HG03135 (cell line): ENCODE measurements around the gene MRGPRX4.
"Not testable (repeated sequence)": the region's sequence is repeated elsewhere in the genome, so short reads cannot be mapped to it uniquely, and the experiment has no call there.

Experiments
- ATAC-seq: cut with Tn5 transposase; IDR thresholded peaks from one replicate; pipeline ENCODE4 v1.9.1; 2021; ENCODE audit warnings: mild to moderate bottlenecking, moderate library complexity; ENCODE audit not compliant: unreplicated experiment

Gene MRGPRX4

GRCh38 chr11:18172666-18173065 lies at the start of gene MRGPRX4:
MRGPRX4 (plus strand) TSS chr11:18172837; CDS start chr11:18173257, 420 bp downstream.
- no peak for ATAC-seq

DNA sequence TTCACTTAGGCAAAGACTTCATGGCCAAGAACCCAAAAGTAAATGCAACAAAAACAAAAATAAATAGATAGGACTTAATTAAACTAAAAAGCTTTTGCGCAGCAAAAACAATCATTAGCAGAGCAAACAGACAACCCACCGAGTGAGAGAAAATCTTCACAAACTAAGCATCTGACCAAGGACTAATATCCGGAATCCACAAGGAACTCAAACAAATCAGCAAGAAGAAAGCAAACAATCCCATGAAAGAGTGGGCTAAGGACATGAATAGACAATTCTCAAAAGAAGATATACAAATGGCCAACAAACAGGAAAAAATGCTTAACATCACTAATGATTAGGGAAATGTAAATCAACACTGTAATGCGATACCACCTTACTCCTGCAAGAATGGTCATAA lies 41.5 kb upstream of the MRGPRX4 start:
- not testable (repeated sequence) for ATAC-seq

GRCh38 chr11:18132341-18132740 lies 40.3 kb upstream of the MRGPRX4 start, which contains the start of gene MRGPRX3:
MRGPRX3 (plus strand) TSS chr11:18132571; CDS start chr11:18137203, 4,632 bp downstream.
- no peak for ATAC-seq

- ATAC-seq: no peak
These were observed 37.3 kb upstream of the MRGPRX4 start for GRCh38 chr11:18135308-18135707.

DNA sequence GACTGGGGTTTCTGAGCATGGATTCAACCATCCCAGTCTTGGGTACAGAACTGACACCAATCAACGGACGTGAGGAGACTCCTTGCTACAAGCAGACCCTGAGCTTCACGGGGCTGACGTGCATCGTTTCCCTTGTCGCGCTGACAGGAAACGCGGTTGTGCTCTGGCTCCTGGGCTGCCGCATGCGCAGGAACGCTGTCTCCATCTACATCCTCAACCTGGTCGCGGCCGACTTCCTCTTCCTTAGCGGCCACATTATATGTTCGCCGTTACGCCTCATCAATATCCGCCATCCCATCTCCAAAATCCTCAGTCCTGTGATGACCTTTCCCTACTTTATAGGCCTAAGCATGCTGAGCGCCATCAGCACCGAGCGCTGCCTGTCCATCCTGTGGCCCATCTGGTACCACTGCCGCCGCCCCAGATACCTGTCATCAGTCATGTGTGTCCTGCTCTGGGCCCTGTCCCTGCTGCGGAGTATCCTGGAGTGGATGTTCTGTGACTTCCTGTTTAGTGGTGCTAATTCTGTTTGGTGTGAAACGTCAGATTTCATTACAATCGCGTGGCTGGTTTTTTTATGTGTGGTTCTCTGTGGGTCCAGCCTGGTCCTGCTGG lies 35.3 kb upstream of the MRGPRX4 start:
- no peak for ATAC-seq

DNA sequence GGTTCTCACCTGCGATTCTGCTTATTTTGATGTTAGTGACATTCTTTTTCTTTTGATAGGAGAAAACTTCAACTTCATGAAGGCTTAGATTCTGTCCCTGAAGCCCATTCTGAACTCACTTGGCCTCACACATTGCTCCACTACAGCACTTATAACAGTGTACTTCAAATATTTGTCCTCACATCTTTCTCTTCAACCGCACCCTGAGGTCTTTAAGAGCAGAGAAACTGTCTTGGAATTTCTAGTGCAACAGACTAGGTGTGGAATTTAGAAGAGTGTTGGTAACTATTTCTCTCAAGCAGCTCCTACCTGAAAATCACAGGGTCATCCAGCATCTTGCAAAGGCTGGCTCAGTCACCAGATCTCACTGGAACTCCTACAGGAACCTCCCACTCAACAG lies 32.5 kb upstream of the MRGPRX4 start:
- ATAC-seq: no peak

GRCh38 chr11:18144243-18144642 lies 28.4 kb upstream of the MRGPRX4 start:
- no peak for ATAC-seq

GRCh38 chr11:18145025-18145424 lies 27.6 kb upstream of the MRGPRX4 start:
- ATAC-seq: no peak

DNA sequence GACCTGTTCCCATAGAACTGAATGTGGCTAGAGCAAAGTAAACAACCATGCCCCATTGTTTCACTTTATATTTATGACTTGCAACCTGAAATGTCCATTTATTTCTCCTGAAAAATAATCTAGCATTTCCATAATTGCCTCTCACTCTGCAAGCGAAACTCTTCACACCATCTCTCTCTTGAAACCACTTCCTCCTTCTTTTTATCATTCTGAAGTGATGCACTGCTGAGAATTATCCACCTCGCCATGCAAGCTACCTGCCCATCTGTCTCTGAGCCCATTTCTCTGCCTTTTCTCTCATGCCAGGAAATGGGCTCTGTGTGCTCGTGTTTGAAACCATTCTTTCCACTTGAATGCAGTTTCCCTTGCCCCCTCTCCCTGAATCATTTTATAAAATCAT lies 26.8 kb upstream of the MRGPRX4 start:
- no peak for ATAC-seq

- no peak for ATAC-seq
These were observed 21.1 kb upstream of the MRGPRX4 start for GRCh38 chr11:18151581-18151980.

DNA sequence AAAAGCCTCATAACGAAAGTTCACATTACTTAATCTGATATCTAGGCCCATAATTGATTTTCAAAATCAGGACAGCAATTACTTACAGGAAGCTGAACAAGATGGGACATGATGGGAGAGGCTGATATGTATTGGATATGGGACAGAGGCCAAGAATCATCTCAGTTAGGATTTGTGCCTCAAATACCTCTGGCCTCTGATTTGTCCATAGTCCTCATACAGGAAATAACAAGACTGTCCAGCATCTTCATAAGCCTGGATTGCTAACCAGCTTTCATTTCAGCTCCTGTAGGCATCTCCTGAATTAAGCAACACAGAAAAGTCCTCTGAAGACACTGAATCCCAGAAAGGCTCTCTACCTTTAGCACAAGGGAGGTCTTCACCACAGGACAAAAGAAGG lies 4.3 kb upstream of the MRGPRX4 start:
- ATAC-seq: no peak

DNA sequence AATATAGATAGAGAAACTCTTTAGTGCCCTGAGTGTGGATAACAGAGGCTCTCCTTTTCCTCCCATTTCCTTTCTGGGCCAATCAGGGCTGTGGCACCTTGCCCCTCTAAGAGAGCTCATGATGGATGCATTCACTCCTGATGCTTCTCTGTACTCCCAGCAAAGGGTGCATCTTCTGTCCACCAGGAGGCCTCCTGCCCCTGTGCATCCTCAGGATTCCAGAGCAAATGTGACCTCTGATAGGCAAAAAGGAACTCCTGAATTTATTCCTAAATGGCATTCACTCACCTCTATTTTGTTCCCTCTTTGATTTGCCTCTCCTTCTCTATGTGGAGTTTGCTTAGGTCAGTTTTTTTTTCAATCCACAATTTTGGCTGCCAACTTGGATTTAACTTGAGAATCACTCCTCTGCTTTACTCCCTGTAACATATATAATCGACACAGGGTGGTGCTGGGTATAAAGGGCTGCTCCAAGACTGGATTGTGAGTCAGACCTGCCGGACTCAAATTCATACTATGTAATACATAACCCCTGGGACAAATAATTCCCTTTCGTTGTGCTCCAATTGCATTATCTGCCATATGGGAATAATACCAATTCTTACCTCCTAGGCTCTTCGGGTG lies 1.1 kb upstream of the MRGPRX4 start:
- ATAC-seq: no peak

DNA sequence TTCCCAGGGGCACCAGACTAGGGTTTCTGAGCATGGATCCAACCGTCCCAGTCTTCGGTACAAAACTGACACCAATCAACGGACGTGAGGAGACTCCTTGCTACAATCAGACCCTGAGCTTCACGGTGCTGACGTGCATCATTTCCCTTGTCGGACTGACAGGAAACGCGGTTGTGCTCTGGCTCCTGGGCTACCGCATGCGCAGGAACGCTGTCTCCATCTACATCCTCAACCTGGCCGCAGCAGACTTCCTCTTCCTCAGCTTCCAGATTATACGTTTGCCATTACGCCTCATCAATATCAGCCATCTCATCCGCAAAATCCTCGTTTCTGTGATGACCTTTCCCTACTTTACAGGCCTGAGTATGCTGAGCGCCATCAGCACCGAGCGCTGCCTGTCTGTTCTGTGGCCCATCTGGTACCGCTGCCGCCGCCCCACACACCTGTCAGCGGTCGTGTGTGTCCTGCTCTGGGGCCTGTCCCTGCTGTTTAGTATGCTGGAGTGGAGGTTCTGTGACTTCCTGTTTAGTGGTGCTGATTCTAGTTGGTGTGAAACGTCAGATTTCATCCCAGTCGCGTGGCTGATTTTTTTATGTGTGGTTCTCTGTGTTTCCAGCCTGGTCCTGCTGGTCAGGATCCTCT lies 709 bp downstream of the MRGPRX4 start:
- ATAC-seq: no peak

DNA sequence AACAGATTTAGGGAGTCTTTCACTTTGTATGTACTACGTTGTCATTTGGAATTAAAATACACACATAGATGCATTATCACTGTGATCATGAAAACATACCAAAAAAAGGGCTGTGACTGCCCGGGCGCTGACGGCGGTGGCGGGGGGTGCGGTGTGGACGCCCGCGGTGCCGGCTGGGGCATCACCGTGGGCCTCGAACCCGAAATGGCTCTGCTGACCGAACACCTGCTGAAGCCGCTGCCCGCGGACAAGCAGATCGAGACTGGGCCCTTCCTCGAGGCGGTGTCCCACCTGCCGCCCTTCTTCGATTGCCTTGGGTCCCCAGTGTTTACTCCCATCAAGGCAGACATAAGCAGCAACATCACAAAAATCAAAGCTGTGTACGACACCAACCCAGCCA lies 16.2 kb downstream of the MRGPRX4 start:
- no peak for ATAC-seq

DNA sequence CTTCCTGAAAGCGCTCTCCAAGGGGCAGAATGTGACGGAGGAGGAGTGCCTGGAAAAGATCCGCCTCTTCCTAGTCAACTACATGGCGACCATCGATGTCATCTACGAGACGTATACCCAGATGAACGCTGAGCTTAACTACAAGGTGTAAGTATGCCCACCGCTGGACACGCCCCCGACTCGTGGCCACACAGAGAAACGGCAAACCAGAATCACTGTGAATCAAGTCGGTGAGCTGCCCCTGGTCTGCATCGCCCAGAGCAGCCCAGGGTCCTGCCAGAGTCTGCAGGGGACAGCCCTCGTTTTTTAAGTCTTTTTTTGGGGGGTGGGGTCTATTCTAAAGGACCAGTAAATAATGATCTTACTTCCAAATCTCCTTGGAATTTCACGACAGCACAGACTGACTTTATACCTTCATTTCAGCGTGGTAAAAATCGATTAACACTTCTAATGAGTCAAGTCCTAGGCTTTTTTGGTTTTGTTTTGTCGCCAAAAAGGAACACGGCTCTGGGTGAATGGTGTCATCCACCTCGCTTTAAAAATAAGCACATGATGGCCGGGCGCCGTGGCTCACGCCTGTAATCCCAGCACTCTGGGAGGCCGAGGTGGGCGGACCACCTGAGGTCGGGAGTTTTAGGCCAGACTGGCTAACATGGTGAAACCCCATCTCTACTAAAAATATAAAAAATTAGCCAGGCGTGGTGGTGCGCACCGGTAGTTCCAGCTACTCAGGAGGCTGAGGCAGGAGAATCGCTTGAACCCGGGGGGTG lies 17.0 kb downstream of the MRGPRX4 start:
- ATAC-seq: not testable (repeated sequence)

GRCh38 chr11:18191376-18191775 lies 18.7 kb downstream of the MRGPRX4 start:
- ATAC-seq: no peak

DNA sequence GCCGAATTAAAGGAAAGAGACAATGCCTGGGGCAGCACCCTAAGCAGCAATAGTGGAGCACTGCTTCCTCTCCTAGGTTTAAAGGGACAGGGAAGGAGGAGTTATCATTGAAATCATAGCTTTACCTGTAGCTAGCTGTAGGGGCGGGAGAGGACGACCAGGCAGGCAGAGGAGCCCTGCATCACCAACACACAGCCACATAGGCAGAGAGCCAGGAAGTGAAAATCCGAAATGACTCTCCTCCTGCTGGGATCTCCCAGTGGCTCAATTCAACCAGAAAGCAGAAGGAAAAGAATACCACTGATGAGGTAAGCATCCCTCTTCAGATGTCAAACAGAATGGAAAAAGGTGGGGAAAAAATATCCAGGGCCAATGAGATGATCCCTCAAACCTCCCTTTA lies 20.4 kb downstream of the MRGPRX4 start:
- no peak for ATAC-seq

- no peak for ATAC-seq
These were observed 23.9 kb downstream of the MRGPRX4 start for GRCh38 chr11:18196532-18196931.

GRCh38 chr11:18197738-18198137 lies 25.1 kb downstream of the MRGPRX4 start:
- not testable (repeated sequence) for ATAC-seq

DNA sequence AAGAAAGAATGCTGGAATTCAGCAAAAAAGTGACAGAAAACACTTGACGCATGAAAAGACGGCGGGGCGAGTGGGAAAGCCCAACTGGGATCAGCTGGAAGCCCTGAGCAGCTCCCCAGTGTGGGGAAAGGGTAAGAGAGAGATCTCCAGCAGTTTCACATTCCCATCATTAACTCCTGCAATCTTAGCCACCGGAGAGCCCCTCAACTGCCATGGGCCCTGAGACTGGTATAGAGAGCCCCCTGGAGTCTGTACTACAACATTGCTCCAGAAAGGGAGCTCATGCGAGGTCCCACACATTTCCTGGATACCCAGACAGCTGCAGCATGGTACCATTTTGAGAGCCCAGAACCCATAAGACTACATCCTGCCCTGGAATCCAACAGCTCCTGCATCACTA lies 31.1 kb downstream of the MRGPRX4 start:
- ATAC-seq: no peak

GRCh38 chr11:18204220-18204619 lies 31.6 kb downstream of the MRGPRX4 start:
- no peak for ATAC-seq

DNA sequence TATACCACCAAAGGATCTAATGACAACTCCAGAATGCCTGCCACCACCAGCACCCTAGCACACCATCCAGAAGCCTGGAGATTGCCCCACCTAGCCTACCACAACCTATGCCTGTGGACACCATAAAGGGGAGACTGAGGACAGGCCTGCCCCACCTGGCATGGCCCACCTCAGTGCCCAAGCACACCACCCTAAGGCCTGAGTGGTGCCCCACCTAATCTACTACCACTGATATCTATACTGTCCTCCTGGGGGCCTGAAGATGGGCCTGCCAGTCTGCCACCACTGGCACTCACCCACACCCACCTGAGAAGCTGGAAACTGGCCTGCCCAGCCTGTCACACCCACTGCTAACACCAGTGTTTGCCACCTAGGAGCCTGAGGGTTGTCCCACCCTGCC lies 32.1 kb downstream of the MRGPRX4 start:
- ATAC-seq: no peak
